ENCODE results near the gene BRK1.
"Not testable (repeated sequence)": the region's sequence is repeated elsewhere in the genome, so short reads cannot be mapped to it uniquely, and the experiment has no call there.

Gene BRK1

GRCh38 chr3:10115326-10116137 is at the start of gene BRK1:
BRK1 (plus strand) TSS chr3:10115675; CDS start chr3:10115702, 27 bp downstream.
- Histone ChIP-seq H3K4me3 (peak within 1 kb of the TSS; percentile 77 to 94 (median 86)), H3K27ac (peak within 1 kb of the TSS; percentile 58 to 96 (median 83))

- not testable (repeated sequence) for H3K27ac ChIP-seq, H3K4me3 ChIP-seq
Measured at GRCh38 chr3:10070077-10070476, 45.4 kb upstream of the BRK1 start.

GRCh38 chr3:10074666-10075065 is 40.8 kb upstream of the BRK1 start:
- H3K4me3 ChIP-seq = no peak overlapping the region
- no peak overlapping the region for H3K27ac ChIP-seq

GRCh38 chr3:10081871-10082270 is 33.6 kb upstream of the BRK1 start:
- no peak overlapping the region for H3K27ac ChIP-seq
- H3K4me3 ChIP-seq = no peak overlapping the region

GRCh38 chr3:10085738-10086137 is 29.7 kb upstream of the BRK1 start:
- Histone ChIP-seq H3K4me3 (no peak overlapping the region), H3K27ac (no peak overlapping the region)

GRCh38 chr3:10088256-10088655 is 27.2 kb upstream of the BRK1 start:
- H3K27ac ChIP-seq = no peak overlapping the region

GRCh38 chr3:10090179-10090578 is 25.3 kb upstream of the BRK1 start:
- Histone ChIP-seq H3K27ac (no peak overlapping the region), H3K4me3 (no peak overlapping the region)

More at GRCh38 chr3:10088256-10088655, 27.2 kb upstream of the BRK1 start:
- H3K4me3 ChIP-seq = no peak overlapping the region

- not testable (repeated sequence) for H3K27ac ChIP-seq
Measured at GRCh38 chr3:10090774-10091173, 24.7 kb upstream of the BRK1 start.

GRCh38 chr3:10091387-10091786 is 24.1 kb upstream of the BRK1 start:
- not testable (repeated sequence) for H3K27ac ChIP-seq, H3K4me3 ChIP-seq

More at GRCh38 chr3:10090774-10091173, 24.7 kb upstream of the BRK1 start:
- not testable (repeated sequence) for H3K4me3 ChIP-seq

- H3K4me3 ChIP-seq = no peak overlapping the region
- no peak overlapping the region for H3K27ac ChIP-seq
Measured at GRCh38 chr3:10093678-10094077, 21.8 kb upstream of the BRK1 start.

GRCh38 chr3:10099041-10099440 is 16.4 kb upstream of the BRK1 start:
- H3K27ac ChIP-seq = no peak overlapping the region

GRCh38 chr3:10106919-10107318 is 8.6 kb upstream of the BRK1 start:
- no peak overlapping the region for H3K27ac ChIP-seq
- no peak overlapping the region for H3K4me3 ChIP-seq

More at GRCh38 chr3:10099041-10099440, 16.4 kb upstream of the BRK1 start:
- H3K4me3 ChIP-seq = no peak overlapping the region

- Histone ChIP-seq H3K27ac (no peak within 1 kb of the TSS), H3K4me3 (no peak within 1 kb of the TSS)
Measured at GRCh38 chr3:10108091-10108490, 7.4 kb upstream of the BRK1 start, which contains the start of gene FANCD2OS. FANCD2OS (minus strand) TSS chr3:10108255; CDS start chr3:10104774, 3,481 bp downstream.

GRCh38 chr3:10116138-10116460 is 624 bp downstream of the BRK1 start:
- Histone ChIP-seq H3K27ac (peak overlapping the region; percentile 58 to 96 (median 83)), H3K4me3 (peak overlapping the region; percentile 77 to 94 (median 86))

- Histone ChIP-seq H3K27ac (no peak overlapping the region), H3K4me3 (peak overlapping the region in 1 of 7 experiments; percentile 92)
Measured at GRCh38 chr3:10116928-10117327, 1.5 kb downstream of the BRK1 start.

GRCh38 chr3:10119376-10119775 is 3.9 kb downstream of the BRK1 start:
- H3K27ac ChIP-seq = no peak overlapping the region
- H3K4me3 ChIP-seq = no peak overlapping the region

- Histone ChIP-seq H3K4me3 (no peak overlapping the region), H3K27ac (no peak overlapping the region)
Measured at GRCh38 chr3:10121064-10121463, 5.6 kb downstream of the BRK1 start.

GRCh38 chr3:10122724-10123123 is 7.2 kb downstream of the BRK1 start:
- Histone ChIP-seq H3K4me3 (no peak overlapping the region), H3K27ac (no peak overlapping the region)

- not testable (repeated sequence) for H3K4me3 ChIP-seq, H3K27ac ChIP-seq
Measured at GRCh38 chr3:10135872-10136271, 20.4 kb downstream of the BRK1 start.

GRCh38 chr3:10136426-10137005 is 21.0 kb downstream of the BRK1 start:
- Histone ChIP-seq H3K27ac (no peak overlapping the region), H3K4me3 (no peak overlapping the region)

GRCh38 chr3:10137178-10137577 is 21.7 kb downstream of the BRK1 start:
- Histone ChIP-seq H3K4me3 (no peak overlapping the region), H3K27ac (no peak overlapping the region)

All from skin epidermis (tissue), 12 donors.